ENCODE measurements around the gene ERBIN. TPM values are rescaled to one million over a fixed set of nuclear protein-coding genes. Genes with fewer than 3 reads are reported as not detected.
"Not testable (repeated sequence)": the region's sequence is repeated elsewhere in the genome, so short reads cannot be mapped to it uniquely, and the experiment has no call there.

Gene ERBIN
- total RNA-seq, 1 experiment from 2014 or later = 88.4 TPM

DNA sequence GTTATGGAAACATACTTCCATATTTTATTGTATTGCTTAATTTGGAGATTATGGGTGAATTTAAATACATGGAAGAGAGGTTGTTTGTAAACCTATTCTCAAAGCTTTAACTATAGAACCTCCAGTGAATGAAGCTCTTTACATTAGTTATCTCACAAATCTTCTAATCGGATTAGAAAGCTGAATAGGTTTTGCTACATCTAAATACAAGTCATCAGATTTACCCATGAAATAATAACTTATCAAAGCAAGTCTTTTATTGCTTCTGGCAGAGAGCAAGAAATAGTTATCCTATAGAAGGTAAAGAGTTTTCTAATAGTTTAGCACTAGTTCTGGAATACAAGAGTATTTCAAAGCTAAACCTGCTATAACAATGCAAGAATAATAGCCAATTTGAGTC is 113.3 kb downstream of the ERBIN start:
- Histone ChIP-seq H3K9me3 (ENCODE audit: control insufficient read depth, insufficient read depth, low read depth, low read length) (no peaks in the 10 kb centered on the region), H3K27ac (ENCODE audit: low read length) (no peak overlapping the region), H3K4me3 (ENCODE audit: low read depth in 2 of 2, low read length in 2 of 2) (no peak overlapping the region), H3K36me3 (ENCODE audit: control insufficient read depth, insufficient read depth, low read length) (peaks cover 59% of the 10 kb centered on the region), H3K4me1 (ENCODE audit: control insufficient read depth, insufficient read depth, low read length) (no peaks in the 10 kb centered on the region), H3K27me3 (ENCODE audit: control insufficient read depth, insufficient read depth, low read length) (no peaks in the 10 kb centered on the region)
- POLR2A ChIA-PET = no interaction called here
- DNase-seq (ENCODE audit: low read depth, low spot score) (no peak), ATAC-seq (no peak)
- in situ Hi-C loops (cut with HindIII; ENCODE audit: low pct_unique_long_range_greater_than_20kb, low sequenced_read_pairs) (no loop called here), intact Hi-C loops (cut with micrococcal nuclease; ENCODE audit: unreplicated experiment) (no loop called here)
- no peak for TF ChIP-seq TCF7L2 (IDR thresholded peaks at IDR 0.05; ENCODE audit: low read depth, low read length)
- no TSS peak for BruUV-seq (replicated peaks)
- CTCF ChIA-PET = no interaction called here

DNA sequence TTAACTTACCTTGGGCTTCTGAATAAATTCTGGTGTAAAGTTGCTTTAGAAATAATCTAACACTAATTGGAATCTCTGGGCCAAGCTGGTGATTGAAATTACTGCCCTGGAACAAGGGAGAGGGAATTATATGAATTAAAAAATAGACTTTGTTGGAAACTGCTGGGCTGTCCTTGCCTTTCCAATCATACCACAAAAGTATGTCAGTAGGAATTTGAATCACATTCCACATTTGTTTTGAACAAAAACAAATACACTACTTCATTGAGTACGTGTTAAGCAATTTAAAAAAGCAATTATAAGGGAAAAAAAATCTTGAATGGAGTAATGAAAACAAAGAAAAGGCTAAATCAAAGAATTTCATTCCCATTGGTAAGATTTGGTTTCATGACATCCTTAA is 115.3 kb downstream of the ERBIN start:
- no peak for ATAC-seq
- BruUV-seq (replicated peaks) = no TSS peak
- no peak for TF ChIP-seq POLR2AphosphoS5 (IDR thresholded peaks at IDR 0.05; ENCODE audit: low read depth, low read length)
- TF ChIP-seq TCF7L2 (IDR thresholded peaks at IDR 0.05; ENCODE audit: low read depth, low read length) = no peak
- TF ChIP-seq, protein P1, sequence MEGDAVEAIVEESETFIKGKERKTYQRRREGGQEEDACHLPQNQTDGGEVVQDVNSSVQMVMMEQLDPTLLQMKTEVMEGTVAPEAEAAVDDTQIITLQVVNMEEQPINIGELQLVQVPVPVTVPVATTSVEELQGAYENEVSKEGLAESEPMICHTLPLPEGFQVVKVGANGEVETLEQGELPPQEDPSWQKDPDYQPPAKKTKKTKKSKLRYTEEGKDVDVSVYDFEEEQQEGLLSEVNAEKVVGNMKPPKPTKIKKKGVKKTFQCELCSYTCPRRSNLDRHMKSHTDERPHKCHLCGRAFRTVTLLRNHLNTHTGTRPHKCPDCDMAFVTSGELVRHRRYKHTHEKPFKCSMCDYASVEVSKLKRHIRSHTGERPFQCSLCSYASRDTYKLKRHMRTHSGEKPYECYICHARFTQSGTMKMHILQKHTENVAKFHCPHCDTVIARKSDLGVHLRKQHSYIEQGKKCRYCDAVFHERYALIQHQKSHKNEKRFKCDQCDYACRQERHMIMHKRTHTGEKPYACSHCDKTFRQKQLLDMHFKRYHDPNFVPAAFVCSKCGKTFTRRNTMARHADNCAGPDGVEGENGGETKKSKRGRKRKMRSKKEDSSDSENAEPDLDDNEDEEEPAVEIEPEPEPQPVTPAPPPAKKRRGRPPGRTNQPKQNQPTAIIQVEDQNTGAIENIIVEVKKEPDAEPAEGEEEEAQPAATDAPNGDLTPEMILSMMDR (IDR thresholded peaks at IDR 0.05) = no peak
- TF ChIP-seq REST (IDR thresholded peaks at IDR 0.05; ENCODE audit: insufficient read depth in 1 of 2, low read depth in 2 of 2, low read length in 1 of 2) = no peak
- no peak for TF ChIP-seq SIN3A (IDR thresholded peaks at IDR 0.05; ENCODE audit: borderline replicate concordance, insufficient read depth, low read depth, low read length)
- H3K4me3 ChIP-seq (ENCODE audit: low read depth in 2 of 2, low read length in 2 of 2) = no peak overlapping the region
- DNase-seq (ENCODE audit: low read depth, low spot score) = no peak
- no peaks in the 10 kb centered on the region for H3K27me3 ChIP-seq (ENCODE audit: control insufficient read depth, insufficient read depth, low read length)
- peaks cover 61% of the 10 kb centered on the region for H3K36me3 ChIP-seq (ENCODE audit: control insufficient read depth, insufficient read depth, low read length)
- ChIA-PET POLR2A (interaction anchor here (0.6 kb wide), 1 partner anchor 17 kb away, joined by 3 read pairs; no protein-coding TSS in a partner anchor), CTCF (no interaction called here)
- intact Hi-C loops (cut with micrococcal nuclease; ENCODE audit: unreplicated experiment) (no loop called here), in situ Hi-C loops (cut with HindIII; ENCODE audit: low pct_unique_long_range_greater_than_20kb, low sequenced_read_pairs) (no loop called here)
- no peaks in the 10 kb centered on the region for H3K9me3 ChIP-seq (ENCODE audit: control insufficient read depth, insufficient read depth, low read depth, low read length)
- no peaks in the 10 kb centered on the region for H3K4me1 ChIP-seq (ENCODE audit: control insufficient read depth, insufficient read depth, low read length)
- no peak overlapping the region for H3K27ac ChIP-seq (ENCODE audit: low read length)

GRCh38 chr5:66057239-66057638 is 130.9 kb downstream of the ERBIN start:
- CTCF ChIA-PET = no interaction called here
- no peak for DNase-seq (ENCODE audit: low read depth, low spot score)
- Histone ChIP-seq H3K36me3 (ENCODE audit: control insufficient read depth, insufficient read depth, low read length) (peaks cover 17% of the 10 kb centered on the region), H3K27ac (ENCODE audit: low read length) (no peak overlapping the region), H3K9me3 (ENCODE audit: control insufficient read depth, insufficient read depth, low read depth, low read length) (no peaks in the 10 kb centered on the region), H3K4me3 (ENCODE audit: low read depth in 2 of 2, low read length in 2 of 2) (no peak overlapping the region), H3K4me1 (ENCODE audit: control insufficient read depth, insufficient read depth, low read length) (no peaks in the 10 kb centered on the region), H3K27me3 (ENCODE audit: control insufficient read depth, insufficient read depth, low read length) (no peaks in the 10 kb centered on the region)
- intact Hi-C loops (cut with micrococcal nuclease; ENCODE audit: unreplicated experiment) (no loop called here), in situ Hi-C loops (cut with HindIII; ENCODE audit: low pct_unique_long_range_greater_than_20kb, low sequenced_read_pairs) (no loop called here)
- TF ChIP-seq SIN3A (IDR thresholded peaks at IDR 0.05; ENCODE audit: borderline replicate concordance, insufficient read depth, low read depth, low read length) (no peak), POLR2AphosphoS5 (IDR thresholded peaks at IDR 0.05; ENCODE audit: low read depth, low read length) (no peak), TCF7L2 (IDR thresholded peaks at IDR 0.05; ENCODE audit: low read depth, low read length) (no peak), REST (IDR thresholded peaks at IDR 0.05; ENCODE audit: insufficient read depth in 1 of 2, low read depth in 2 of 2, low read length in 1 of 2) (no peak)
- TF ChIP-seq, protein P1 (IDR thresholded peaks at IDR 0.05) = no peak
- POLR2A ChIA-PET = interaction anchor here (0.7 kb wide), 1 partner anchor 74 kb away, joined by 3 read pairs; no protein-coding TSS in a partner anchor
- no TSS peak for BruUV-seq (replicated peaks)
- no peak for ATAC-seq

GRCh38 chr5:66061320-66061719 is 134.9 kb downstream of the ERBIN start:
- H3K27ac ChIP-seq (ENCODE audit: low read length); intact Hi-C loops (cut with micrococcal nuclease; ENCODE audit: unreplicated experiment); H3K36me3 ChIP-seq (ENCODE audit: control insufficient read depth, insufficient read depth, low read length); H3K27me3 ChIP-seq (ENCODE audit: control insufficient read depth, insufficient read depth, low read length); ATAC-seq; H3K4me1 ChIP-seq (ENCODE audit: control insufficient read depth, insufficient read depth, low read length); CTCF ChIA-PET; POLR2A ChIA-PET; BruUV-seq (replicated peaks); H3K9me3 ChIP-seq (ENCODE audit: control insufficient read depth, insufficient read depth, low read depth, low read length); H3K4me3 ChIP-seq (ENCODE audit: low read depth in 2 of 2, low read length in 2 of 2); DNase-seq (ENCODE audit: low read depth, low spot score); in situ Hi-C loops (cut with HindIII; ENCODE audit: low pct_unique_long_range_greater_than_20kb, low sequenced_read_pairs): not testable (repeated sequence)
